ENCODE results near the gene ANO1.

Gene ANO1

DNA sequence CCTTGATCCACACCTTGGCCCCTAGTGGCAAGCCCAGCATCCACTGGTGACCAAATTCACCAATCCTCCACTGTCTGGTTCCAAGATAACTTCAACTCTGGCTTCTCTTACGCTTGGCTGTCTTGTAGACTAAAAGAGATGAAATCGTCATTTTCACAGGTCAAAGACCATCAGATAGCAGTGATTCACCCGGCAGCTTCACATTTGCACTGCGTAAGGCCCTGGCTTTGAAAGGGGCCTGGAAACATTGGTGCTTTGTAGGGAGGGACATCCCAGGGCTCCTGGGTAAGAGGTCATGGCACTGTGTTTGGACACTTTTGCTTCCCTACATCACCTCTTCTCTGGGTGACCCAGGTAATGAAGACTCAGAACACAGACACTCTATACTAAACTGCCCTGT lies 94.9 kb downstream of the ANO1 start:
- TF ChIP-seq, protein P1, sequence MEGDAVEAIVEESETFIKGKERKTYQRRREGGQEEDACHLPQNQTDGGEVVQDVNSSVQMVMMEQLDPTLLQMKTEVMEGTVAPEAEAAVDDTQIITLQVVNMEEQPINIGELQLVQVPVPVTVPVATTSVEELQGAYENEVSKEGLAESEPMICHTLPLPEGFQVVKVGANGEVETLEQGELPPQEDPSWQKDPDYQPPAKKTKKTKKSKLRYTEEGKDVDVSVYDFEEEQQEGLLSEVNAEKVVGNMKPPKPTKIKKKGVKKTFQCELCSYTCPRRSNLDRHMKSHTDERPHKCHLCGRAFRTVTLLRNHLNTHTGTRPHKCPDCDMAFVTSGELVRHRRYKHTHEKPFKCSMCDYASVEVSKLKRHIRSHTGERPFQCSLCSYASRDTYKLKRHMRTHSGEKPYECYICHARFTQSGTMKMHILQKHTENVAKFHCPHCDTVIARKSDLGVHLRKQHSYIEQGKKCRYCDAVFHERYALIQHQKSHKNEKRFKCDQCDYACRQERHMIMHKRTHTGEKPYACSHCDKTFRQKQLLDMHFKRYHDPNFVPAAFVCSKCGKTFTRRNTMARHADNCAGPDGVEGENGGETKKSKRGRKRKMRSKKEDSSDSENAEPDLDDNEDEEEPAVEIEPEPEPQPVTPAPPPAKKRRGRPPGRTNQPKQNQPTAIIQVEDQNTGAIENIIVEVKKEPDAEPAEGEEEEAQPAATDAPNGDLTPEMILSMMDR (IDR thresholded peaks at IDR 0.05; ENCODE audit: control insufficient read depth, extremely low read depth, insufficient read depth) = no peak
- no peak overlapping the region for H3K4me3 ChIP-seq (ENCODE audit: low read depth, low read length)
- no peak for DNase-seq (ENCODE audit: low read depth)

DNA sequence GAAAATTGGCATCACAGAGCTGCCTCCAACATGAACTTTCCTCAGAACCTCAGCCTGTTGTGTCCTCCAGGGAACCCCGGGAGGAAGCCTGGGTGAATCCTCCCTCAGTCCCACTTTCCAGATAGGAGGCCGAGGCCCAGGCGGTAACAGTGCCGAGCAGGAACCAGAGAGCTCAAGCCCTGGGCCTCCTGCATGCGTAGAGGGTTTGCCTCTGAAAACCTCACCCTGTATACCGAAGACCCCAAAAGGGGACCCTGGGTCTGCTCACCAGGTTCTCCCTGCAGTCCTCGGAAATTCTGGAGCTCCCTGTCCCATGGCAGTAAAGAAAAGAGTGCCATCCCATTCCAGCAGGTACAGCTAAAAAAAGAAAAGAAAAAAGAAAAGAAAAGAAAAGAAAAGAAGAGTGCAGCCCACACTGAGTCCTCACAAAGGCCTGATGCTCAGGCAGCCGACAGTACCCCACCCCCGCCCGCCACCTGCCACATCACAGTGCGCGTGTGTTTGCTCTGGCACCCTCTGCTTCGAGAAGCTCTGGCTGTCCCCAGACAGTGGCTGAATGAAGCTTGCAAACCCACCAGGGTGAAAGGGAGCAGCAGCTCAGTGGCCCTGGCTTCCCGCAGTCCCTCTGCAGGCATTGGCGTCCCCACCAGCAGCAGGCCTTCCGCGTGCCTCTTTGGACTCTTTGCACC lies 96.6 kb downstream of the ANO1 start:
- DNase-seq (ENCODE audit: low read depth) = no peak
- no peak overlapping the region for H3K4me3 ChIP-seq (ENCODE audit: low read depth, low read length)
- TF ChIP-seq, protein P1 (IDR thresholded peaks at IDR 0.05; ENCODE audit: control insufficient read depth, extremely low read depth, insufficient read depth) = no peak

DNA sequence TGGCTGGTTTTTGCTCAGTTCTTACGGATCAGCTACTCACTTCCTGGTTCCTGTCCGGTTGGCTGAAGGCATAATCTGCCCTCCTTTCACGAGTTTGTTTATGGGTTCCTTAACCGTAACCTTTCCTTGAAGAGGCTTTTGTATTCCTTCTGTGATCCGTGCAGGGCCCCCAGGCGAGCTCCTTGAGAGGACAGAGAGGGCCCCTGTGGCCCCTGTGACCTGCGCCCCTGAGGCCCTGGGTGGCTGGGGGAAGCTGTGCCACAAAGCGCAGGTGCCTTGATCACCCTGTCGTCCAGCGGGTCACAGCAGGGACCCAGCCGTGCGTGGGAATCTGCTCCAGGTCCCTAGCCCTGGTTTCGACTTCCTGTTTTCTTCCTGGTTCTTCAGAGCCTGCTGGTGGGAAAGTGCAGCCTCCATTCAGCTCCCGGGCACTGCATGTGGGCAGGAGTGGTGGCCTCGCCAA lies 97.2 kb downstream of the ANO1 start:
- TF ChIP-seq, protein P1 (IDR thresholded peaks at IDR 0.05; ENCODE audit: control insufficient read depth, extremely low read depth, insufficient read depth) = no peak

DNA sequence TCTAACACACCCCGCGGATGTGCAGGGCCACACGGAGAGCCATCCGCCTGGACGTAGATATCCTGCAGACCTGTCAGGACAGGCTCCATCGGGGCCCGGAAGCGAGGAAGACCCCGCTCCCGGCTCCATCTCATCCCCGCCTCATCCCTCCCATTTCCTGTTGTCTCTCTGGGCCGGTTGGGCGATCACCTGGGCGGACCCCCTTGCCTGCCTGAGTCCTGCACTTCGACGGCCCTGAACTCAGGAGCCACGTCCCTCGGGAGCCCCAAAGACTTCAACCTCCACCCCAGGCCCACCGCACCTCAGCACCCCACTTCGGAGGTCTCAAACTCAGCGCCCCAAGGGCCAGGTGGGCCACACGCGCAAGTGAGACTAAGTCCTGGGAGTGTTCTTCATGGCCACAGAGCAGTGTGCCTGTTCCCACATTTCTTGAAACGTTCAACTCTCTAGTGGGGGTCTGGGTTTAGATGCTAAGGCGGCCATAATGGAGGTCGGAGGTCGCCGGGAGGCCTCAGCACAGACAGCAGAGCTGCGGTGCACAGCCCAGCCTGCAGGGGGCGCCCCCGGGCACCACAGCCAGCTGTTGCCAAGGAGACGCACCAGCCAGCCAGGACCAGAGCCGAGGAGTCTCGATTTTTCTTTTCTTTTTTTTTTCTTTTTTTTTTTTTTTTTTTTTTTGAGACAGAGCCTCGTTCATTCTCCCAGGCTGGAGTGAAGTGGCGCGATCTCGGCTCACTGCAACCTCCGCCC lies 99.0 kb downstream of the ANO1 start:
- no peak for DNase-seq (ENCODE audit: low read depth)
- no peak overlapping the region for H3K4me3 ChIP-seq (ENCODE audit: low read depth, low read length)
- TF ChIP-seq, protein P1 (IDR thresholded peaks at IDR 0.05; ENCODE audit: control insufficient read depth, extremely low read depth, insufficient read depth) = peak; percentile 74

More for the DNA sequence above, 97.2 kb downstream of the ANO1 start:
- no peak for DNase-seq (ENCODE audit: low read depth)
- H3K4me3 ChIP-seq (ENCODE audit: low read depth, low read length) = no peak overlapping the region

DNA sequence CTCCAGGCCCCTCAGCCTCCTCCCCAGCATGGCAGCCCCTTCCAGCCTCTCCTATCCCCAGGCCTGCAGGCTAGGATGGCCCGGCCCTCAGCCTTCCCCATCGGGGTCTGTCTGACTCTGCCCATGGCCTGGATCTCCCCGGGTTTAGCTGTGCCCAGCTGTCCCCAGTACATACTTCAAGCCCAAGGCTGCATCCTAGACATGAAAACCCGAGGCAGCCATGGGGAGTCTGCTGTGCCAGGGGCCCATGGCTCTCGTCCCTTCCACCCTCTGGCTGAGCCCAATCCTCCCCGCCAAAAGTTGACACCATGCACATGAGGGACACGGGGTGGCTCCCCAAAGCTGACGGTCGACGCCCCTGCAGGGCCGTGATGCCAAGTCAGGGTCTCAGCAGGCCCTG lies 102.8 kb downstream of the ANO1 start:
- no peak for DNase-seq (ENCODE audit: low read depth)
- no peak overlapping the region for H3K4me3 ChIP-seq (ENCODE audit: low read depth, low read length)
- TF ChIP-seq, protein P1 (IDR thresholded peaks at IDR 0.05; ENCODE audit: control insufficient read depth, extremely low read depth, insufficient read depth) = no peak

DNA sequence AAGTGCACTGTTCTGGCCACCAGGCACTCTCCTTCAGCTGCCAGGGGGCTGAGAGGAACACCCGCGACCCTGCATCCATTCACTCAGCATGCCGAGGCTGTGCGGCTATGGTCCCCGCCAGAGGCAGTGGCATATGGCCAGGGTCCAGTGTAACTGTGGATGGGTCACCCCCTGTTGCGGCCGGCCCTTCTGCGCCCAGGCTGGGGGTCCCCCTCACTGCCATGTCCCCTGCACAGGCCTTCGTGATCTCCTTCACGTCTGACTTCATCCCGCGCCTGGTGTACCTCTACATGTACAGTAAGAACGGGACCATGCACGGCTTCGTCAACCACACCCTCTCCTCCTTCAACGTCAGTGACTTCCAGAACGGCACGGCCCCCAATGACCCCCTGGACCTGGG lies 104.1 kb downstream of the ANO1 start:
- TF ChIP-seq, protein P1 (IDR thresholded peaks at IDR 0.05; ENCODE audit: control insufficient read depth, extremely low read depth, insufficient read depth) = no peak
- DNase-seq (ENCODE audit: low read depth) = no peak
- no peak overlapping the region for H3K4me3 ChIP-seq (ENCODE audit: low read depth, low read length)

All from LNCaP clone FGC (cell line).